Fibroblast of lung (primary cell): ENCODE measurements around the gene MBNL2. TPM values are rescaled to one million over a fixed set of nuclear protein-coding genes. Genes with fewer than 3 reads are reported as not detected.

ENCODE experiments used
- DNase-seq, 2 donors: peaks; one replicate each; pipeline versions ENCODE4 v3.0.0 to v3.0.0-alpha.2; 2010; ENCODE audit warnings: low read depth in 2 of 2
- H2AFZ ChIP-seq: 2 replicates; pipeline ENCODE4 v1.5.1; 2012; ENCODE audit warnings: low read length, control low read depth, inconsistent platforms
- H3K27ac ChIP-seq: 2 replicates; pipeline ENCODE4 v1.5.1; 2011; ENCODE audit warnings: low read length, control low read depth; ENCODE audit not compliant: insufficient read depth
- H3K27me3 ChIP-seq: 2 replicates; pipeline ENCODE4 v1.5.1; 2011; ENCODE audit warnings: mild to moderate bottlenecking, low read length; ENCODE audit not compliant: control insufficient read depth, insufficient read depth
- H3K36me3 ChIP-seq: 2 replicates; pipeline ENCODE4 v1.5.1; 2011; ENCODE audit warnings: low read length; ENCODE audit not compliant: control insufficient read depth, insufficient read depth
- H3K4me1 ChIP-seq: 2 replicates; pipeline ENCODE4 v1.5.1; 2011; ENCODE audit warnings: low read length; ENCODE audit not compliant: control insufficient read depth, insufficient read depth; ENCODE audit errors: extremely low read depth
- H3K4me2 ChIP-seq: 2 replicates; pipeline ENCODE4 v1.5.1; 2011; ENCODE audit warnings: low read length, control low read depth; ENCODE audit not compliant: insufficient read depth; ENCODE audit errors: extremely low read depth
- H3K4me3 ChIP-seq, 4 experiments: fragments of 200-600 bp in 1 of 4; sonication (generic) in 1 of 4; replicated peaks in 1 of 4; 2 replicates each; pipeline ENCODE4 v1.5.1; 2011 to 2016; ENCODE audit warnings: low read length in 4 of 4, low read depth in 3 of 4, mild to moderate bottlenecking in 3 of 4, control low read depth in 2 of 4, inconsistent platforms in 1 of 4, mixed read lengths in 1 of 4; ENCODE audit not compliant: insufficient read depth in 1 of 4; ENCODE audit errors: control extremely low read depth in 1 of 4
- H3K79me2 ChIP-seq: 2 replicates; pipeline ENCODE4 v1.5.1; 2012; ENCODE audit warnings: mild to moderate bottlenecking, low read length, inconsistent platforms; ENCODE audit not compliant: control insufficient read depth, insufficient read depth
- H3K9ac ChIP-seq: 2 replicates; pipeline ENCODE4 v1.5.1; 2011; ENCODE audit warnings: mild to moderate bottlenecking, low read length, control low read depth; ENCODE audit not compliant: insufficient read depth
- H3K9me3 ChIP-seq: 2 replicates; pipeline ENCODE4 v1.5.1; 2012; ENCODE audit warnings: low read depth, low read length; ENCODE audit not compliant: control insufficient read depth, insufficient read depth
- H4K20me1 ChIP-seq: 2 replicates; pipeline ENCODE4 v1.5.1; 2011; ENCODE audit warnings: low read length; ENCODE audit not compliant: control insufficient read depth, insufficient read depth; ENCODE audit errors: extremely low read depth
- EZH2 ChIP-seq: IDR thresholded peaks from 2 replicates; pipeline ENCODE4 v1.5.1; 2012; ENCODE audit warnings: low read length, control low read depth, mild to moderate bottlenecking; ENCODE audit errors: missing control alignments
- polyA plus RNA-seq, 2 donors: library from polyadenylated mRNA; depleted of rRNA in 1 of 2; stranded (reverse) in 1 of 2; unstranded in 1 of 2; fragments of >200 nt; gene quantifications; 2 replicates each; pipeline ENCODE4 v1.2.1, GENCODE V29; 2011 to 2012; ENCODE audit warnings: missing spikeins in 1 of 2
- total RNA-seq: library from RNA; depleted of rRNA; stranded (reverse); fragments of >200 nt; gene quantifications from 2 replicates; pipeline ENCODE4 v1.2.1, GENCODE V29; 2014
- TF ChIP-seq, protein P1 (sequence below), 2 donors: IDR thresholded peaks in 1 of 2; conservative IDR thresholded peaks in 1 of 2; 1 replicate in 1 of 2; 2 replicates in 1 of 2; pipeline ENCODE4 v1.5.1; 2011 to 2012; ENCODE audit warnings: low read length in 2 of 2, control low read depth in 1 of 2, inconsistent platforms in 1 of 2, low read depth in 1 of 2, mild to moderate bottlenecking in 1 of 2

The MBNL2 gene
- total and polyA plus RNA-seq, 2 donors (not counting 1 experiment from before 2014, with no cell fraction given) = 48.9 to 61.1 TPM

- Histone ChIP-seq H3K79me2 (peaks cover 39% of the 10 kb centered on the region), H3K9ac (no peak overlapping the region), H2AFZ (no peak overlapping the region), H3K27ac (no peak overlapping the region), H3K4me3 (no peak overlapping the region), H3K9me3 (no peaks in the 10 kb centered on the region), H3K27me3 (no peaks in the 10 kb centered on the region), H3K4me2 (no peak overlapping the region), H4K20me1 (no peaks in the 10 kb centered on the region), H3K36me3 (no peaks in the 10 kb centered on the region), H3K4me1 (peaks cover 8% of the 10 kb centered on the region)
- no peak for TF ChIP-seq EZH2
- TF ChIP-seq, protein P1, sequence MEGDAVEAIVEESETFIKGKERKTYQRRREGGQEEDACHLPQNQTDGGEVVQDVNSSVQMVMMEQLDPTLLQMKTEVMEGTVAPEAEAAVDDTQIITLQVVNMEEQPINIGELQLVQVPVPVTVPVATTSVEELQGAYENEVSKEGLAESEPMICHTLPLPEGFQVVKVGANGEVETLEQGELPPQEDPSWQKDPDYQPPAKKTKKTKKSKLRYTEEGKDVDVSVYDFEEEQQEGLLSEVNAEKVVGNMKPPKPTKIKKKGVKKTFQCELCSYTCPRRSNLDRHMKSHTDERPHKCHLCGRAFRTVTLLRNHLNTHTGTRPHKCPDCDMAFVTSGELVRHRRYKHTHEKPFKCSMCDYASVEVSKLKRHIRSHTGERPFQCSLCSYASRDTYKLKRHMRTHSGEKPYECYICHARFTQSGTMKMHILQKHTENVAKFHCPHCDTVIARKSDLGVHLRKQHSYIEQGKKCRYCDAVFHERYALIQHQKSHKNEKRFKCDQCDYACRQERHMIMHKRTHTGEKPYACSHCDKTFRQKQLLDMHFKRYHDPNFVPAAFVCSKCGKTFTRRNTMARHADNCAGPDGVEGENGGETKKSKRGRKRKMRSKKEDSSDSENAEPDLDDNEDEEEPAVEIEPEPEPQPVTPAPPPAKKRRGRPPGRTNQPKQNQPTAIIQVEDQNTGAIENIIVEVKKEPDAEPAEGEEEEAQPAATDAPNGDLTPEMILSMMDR (conservative IDR thresholded peaks at IDR 0.05 in 1 of 2, IDR thresholded peaks at IDR 0.05 in 1 of 2; ENCODE audit: low read depth in 1 of 2, low read length in 2 of 2) = no peak
- DNase-seq = no peak
These were observed 64.9 kb downstream of the MBNL2 start for GRCh38 chr13:97287047-97287383.

- H3K79me2 ChIP-seq = peaks cover 32% of the 10 kb centered on the region
- TF ChIP-seq, protein P1 (conservative IDR thresholded peaks at IDR 0.05 in 1 of 2, IDR thresholded peaks at IDR 0.05 in 1 of 2; ENCODE audit: low read depth in 1 of 2, low read length in 2 of 2) = no peak
- TF ChIP-seq EZH2 = no peak
- no peaks in the 10 kb centered on the region for H3K36me3 ChIP-seq
- no peaks in the 10 kb centered on the region for H3K9me3 ChIP-seq
- no peak for DNase-seq
- H3K4me2 ChIP-seq = no peak overlapping the region
- no peak overlapping the region for H3K9ac ChIP-seq
- no peak overlapping the region for H3K4me3 ChIP-seq
- H4K20me1 ChIP-seq = no peaks in the 10 kb centered on the region
- H3K27ac ChIP-seq = no peak overlapping the region
- H2AFZ ChIP-seq = no peak overlapping the region
- H3K27me3 ChIP-seq = no peaks in the 10 kb centered on the region
- H3K4me1 ChIP-seq = peaks cover 5% of the 10 kb centered on the region
These were observed 66.4 kb downstream of the MBNL2 start for GRCh38 chr13:97288486-97288900.

DNA sequence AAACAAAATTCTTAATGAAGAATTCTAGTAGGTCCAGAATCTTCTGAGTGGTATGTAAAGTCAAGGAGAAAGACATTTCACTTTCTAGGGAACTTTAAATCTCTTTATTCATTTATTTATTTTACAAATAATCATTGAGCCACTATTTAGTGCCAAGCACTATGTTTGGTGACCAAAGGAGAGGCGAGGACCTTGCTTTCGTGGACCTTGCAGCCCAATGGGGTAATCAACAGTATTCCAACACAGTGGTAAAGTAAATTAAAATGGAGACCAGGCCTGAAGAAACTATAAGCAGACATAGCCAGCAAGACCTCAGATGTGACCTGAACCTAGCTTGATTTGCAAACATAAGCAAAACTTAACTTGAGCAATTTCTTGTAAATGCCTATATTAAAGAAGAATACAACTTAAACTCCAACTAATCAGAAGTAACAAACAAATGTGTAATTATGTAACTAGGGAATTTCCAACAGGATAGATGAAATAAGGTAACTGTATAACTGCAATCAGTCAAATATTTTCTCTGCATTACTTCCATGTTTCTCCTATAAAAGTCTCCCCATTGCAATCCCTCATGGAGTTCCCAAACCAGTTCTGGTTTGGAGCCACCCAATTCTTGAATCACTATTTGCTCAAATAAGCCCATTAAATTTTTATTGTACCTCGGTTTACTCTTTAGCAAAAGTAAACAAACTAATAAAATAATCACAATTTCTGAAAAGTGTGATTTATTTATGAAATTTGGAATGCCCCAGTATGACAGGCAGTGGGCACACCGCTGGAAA is 67.6 kb downstream of the MBNL2 start:
- Histone ChIP-seq H3K9me3 (no peaks in the 10 kb centered on the region), H3K79me2 (peaks cover 30% of the 10 kb centered on the region), H3K9ac (no peak overlapping the region), H3K4me2 (no peak overlapping the region), H3K4me1 (peaks cover 3% of the 10 kb centered on the region), H3K36me3 (no peaks in the 10 kb centered on the region), H4K20me1 (no peaks in the 10 kb centered on the region), H2AFZ (no peak overlapping the region), H3K27ac (no peak overlapping the region), H3K4me3 (no peak overlapping the region), H3K27me3 (no peaks in the 10 kb centered on the region)
- TF ChIP-seq, protein P1 (conservative IDR thresholded peaks at IDR 0.05 in 1 of 2, IDR thresholded peaks at IDR 0.05 in 1 of 2; ENCODE audit: low read depth in 1 of 2, low read length in 2 of 2) = no peak
- TF ChIP-seq EZH2 = no peak
- DNase-seq = no peak
